SU-DHL-6 (cell line): ENCODE results near the gene ARHGAP4.

Source experiments
- H2AFZ ChIP-seq: fragments of 200-600 bp; sonication (generic); 2 replicates; pipeline ENCODE4 v1.6.1; 2014; ENCODE audit warnings: low read depth, mild to moderate bottlenecking, moderate library complexity, mixed read lengths, antibody characterized with exemption, low read length; ENCODE audit not compliant: severe bottlenecking
- H3F3A ChIP-seq: fragments of 200-600 bp; shearing (Covaris generic); 2 replicates; pipeline ENCODE4 v1.6.0; 2016; ENCODE audit warnings: antibody characterized with exemption, mild to moderate bottlenecking; ENCODE audit not compliant: insufficient read depth
- H3K27ac ChIP-seq: fragments of 200-600 bp; sonication (generic); 2 replicates; pipeline ENCODE4 v1.5.1; 2016; ENCODE audit warnings: low read depth, mild to moderate bottlenecking, low read length, moderate library complexity, mixed read lengths
- H3K27me3 ChIP-seq: fragments of 200-600 bp; sonication (generic), shearing (Covaris generic); 2 replicates; pipeline ENCODE4 v1.6.0; 2014; ENCODE audit warnings: mild to moderate bottlenecking, low read length
- H3K36me3 ChIP-seq: fragments of 200-600 bp; sonication (generic); 2 replicates; pipeline ENCODE4 v1.6.1; 2014; ENCODE audit warnings: mild to moderate bottlenecking, low read length, mixed read lengths
- H3K4me2 ChIP-seq: fragments of 300-600, 200-600 bp; shearing (Covaris generic), sonication (generic); 2 replicates; pipeline ENCODE4 v1.6.0; 2014; ENCODE audit warnings: low read length, low read depth, mild to moderate bottlenecking; ENCODE audit not compliant: poor library complexity, severe bottlenecking
- H3K4me3 ChIP-seq: fragments of 200-600 bp; sonication (generic); 2 replicates; pipeline ENCODE4 v1.5.1; 2014; ENCODE audit warnings: antibody characterized with exemption, low read length, mild to moderate bottlenecking, mixed read lengths; ENCODE audit not compliant: insufficient read depth, poor library complexity, severe bottlenecking
- H3K79me2 ChIP-seq: fragments of 200-600 bp; sonication (generic); 2 replicates; pipeline ENCODE4 v1.6.1; 2014; ENCODE audit warnings: mild to moderate bottlenecking, low read length, moderate library complexity; ENCODE audit not compliant: insufficient read depth
- H3K9ac ChIP-seq: fragments of 200-600 bp; sonication (generic); 2 replicates; pipeline ENCODE4 v1.7.0; 2014; ENCODE audit warnings: mild to moderate bottlenecking, low read length
- H3K9me2 ChIP-seq: fragments of 200-600 bp; sonication (generic); replicated peaks from 2 replicates; pipeline ENCODE4 v1.6.1; 2014; ENCODE audit warnings: low read length; ENCODE audit not compliant: insufficient read depth
- H3K9me3 ChIP-seq: fragments of 200-600 bp; sonication (generic); 2 replicates; pipeline ENCODE4 v1.6.1; 2014; ENCODE audit warnings: low read length, mixed read lengths; ENCODE audit not compliant: insufficient read depth
- H4K20me1 ChIP-seq: fragments of 200-600 bp; sonication (generic); 2 replicates; pipeline ENCODE4 v1.6.1; 2014; ENCODE audit warnings: low read depth, mild to moderate bottlenecking, antibody characterized with exemption, low read length, moderate library complexity, mixed read lengths
- EZH2phosphoT487 ChIP-seq: fragments of 200-600 bp; sonication (generic), shearing (Covaris generic); conservative IDR thresholded peaks from 2 replicates; pipeline ENCODE4 v1.6.1; 2018; ENCODE audit warnings: mild to moderate bottlenecking, antibody characterized with exemption, low read length, moderate library complexity, mixed read lengths
- TF ChIP-seq, protein P1 (sequence below): fragments of 200-600 bp; sonication (generic); IDR thresholded peaks from one replicate; pipeline ENCODE4 v1.5.1; 2017; ENCODE audit warnings: antibody characterized with exemption, mild to moderate bottlenecking, low read length, moderate library complexity; ENCODE audit not compliant: insufficient read depth, poor library complexity, severe bottlenecking

ARHGAP4 gene

DNA sequence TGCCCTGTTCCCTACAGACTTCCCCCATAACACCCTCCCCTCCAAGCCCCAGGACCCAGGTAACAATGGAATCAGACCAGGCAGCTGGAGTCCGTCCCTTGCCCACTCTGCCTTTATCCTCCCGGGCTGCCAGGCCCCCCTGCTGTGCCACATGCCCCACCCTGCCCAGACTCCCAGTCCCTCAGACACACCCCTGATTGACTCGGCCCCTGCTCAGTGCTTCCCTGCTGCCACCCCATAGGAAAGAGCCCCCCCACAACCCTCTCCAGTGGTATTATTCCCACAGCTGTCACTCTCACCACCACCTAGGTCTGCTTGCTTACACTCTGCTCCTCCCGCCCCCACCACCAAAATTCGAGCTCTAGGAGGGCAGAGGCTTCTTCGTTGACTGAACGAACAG is 13.5 kb upstream of the ARHGAP4 start:
- Histone ChIP-seq H3K4me2 (no peak overlapping the region), H3K79me2 (peaks cover under 1% of the 10 kb centered on the region; the same call in 1 of the 2 replicates), H4K20me1 (no peaks in the 10 kb centered on the region), H3K9me2 (no peaks in the 10 kb centered on the region), H3K36me3 (no peaks in the 10 kb centered on the region), H3K4me3 (no peak overlapping the region), H3K27ac (no peak overlapping the region), H3F3A (0 out of 2 replicates have a peak, but pooled peaks cover 5% of the 10 kb centered on the region), H2AFZ (no peak overlapping the region), H3K27me3 (no peaks in the 10 kb centered on the region), H3K9ac (no peak overlapping the region), H3K9me3 (no peaks in the 10 kb centered on the region)
- TF ChIP-seq EZH2phosphoT487: no peak
- TF ChIP-seq, protein P1, sequence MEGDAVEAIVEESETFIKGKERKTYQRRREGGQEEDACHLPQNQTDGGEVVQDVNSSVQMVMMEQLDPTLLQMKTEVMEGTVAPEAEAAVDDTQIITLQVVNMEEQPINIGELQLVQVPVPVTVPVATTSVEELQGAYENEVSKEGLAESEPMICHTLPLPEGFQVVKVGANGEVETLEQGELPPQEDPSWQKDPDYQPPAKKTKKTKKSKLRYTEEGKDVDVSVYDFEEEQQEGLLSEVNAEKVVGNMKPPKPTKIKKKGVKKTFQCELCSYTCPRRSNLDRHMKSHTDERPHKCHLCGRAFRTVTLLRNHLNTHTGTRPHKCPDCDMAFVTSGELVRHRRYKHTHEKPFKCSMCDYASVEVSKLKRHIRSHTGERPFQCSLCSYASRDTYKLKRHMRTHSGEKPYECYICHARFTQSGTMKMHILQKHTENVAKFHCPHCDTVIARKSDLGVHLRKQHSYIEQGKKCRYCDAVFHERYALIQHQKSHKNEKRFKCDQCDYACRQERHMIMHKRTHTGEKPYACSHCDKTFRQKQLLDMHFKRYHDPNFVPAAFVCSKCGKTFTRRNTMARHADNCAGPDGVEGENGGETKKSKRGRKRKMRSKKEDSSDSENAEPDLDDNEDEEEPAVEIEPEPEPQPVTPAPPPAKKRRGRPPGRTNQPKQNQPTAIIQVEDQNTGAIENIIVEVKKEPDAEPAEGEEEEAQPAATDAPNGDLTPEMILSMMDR: no peak

DNA sequence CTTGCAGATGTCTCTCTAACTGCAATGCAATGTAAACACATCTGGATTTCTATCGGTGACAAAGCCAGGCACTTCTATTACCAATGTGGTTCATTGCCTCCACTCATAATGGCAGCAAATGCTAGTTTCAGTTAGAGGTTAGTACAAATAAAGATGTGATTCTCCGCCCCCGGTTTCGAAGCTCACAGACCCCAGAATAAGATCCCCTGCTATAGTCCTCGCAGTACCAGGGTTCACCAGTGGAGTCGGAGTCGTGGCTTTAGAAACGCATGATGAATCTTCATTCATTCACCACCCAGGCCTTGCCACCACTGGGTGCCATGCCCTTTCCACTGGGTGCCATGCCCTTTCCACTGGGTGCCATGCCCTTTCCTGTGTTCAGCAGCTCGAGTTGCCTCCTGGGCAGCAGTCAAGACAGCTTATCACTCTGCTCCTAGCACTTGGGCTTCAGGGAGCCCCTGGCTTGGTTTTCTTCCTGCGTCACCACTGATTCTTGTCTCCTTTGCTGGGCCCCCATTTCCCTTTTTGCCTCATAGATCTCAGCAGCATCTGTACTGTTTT is 12.2 kb upstream of the ARHGAP4 start:
- no peak overlapping the region for H2AFZ ChIP-seq
- H3K79me2 ChIP-seq: peaks cover 13% of the 10 kb centered on the region
- no peak overlapping the region for H3K9ac ChIP-seq
- H3F3A ChIP-seq: 0 out of 2 replicates have a peak, but pooled peaks cover 5% of the 10 kb centered on the region
- H3K27ac ChIP-seq: no peak overlapping the region
- H3K4me2 ChIP-seq: no peak overlapping the region
- no peaks in the 10 kb centered on the region for H3K9me2 ChIP-seq
- no peaks in the 10 kb centered on the region for H3K9me3 ChIP-seq
- no peaks in the 10 kb centered on the region for H4K20me1 ChIP-seq
- no peaks in the 10 kb centered on the region for H3K27me3 ChIP-seq
- no peak for TF ChIP-seq EZH2phosphoT487
- TF ChIP-seq, protein P1: no peak
- no peaks in the 10 kb centered on the region for H3K36me3 ChIP-seq
- H3K4me3 ChIP-seq: no peak overlapping the region

DNA sequence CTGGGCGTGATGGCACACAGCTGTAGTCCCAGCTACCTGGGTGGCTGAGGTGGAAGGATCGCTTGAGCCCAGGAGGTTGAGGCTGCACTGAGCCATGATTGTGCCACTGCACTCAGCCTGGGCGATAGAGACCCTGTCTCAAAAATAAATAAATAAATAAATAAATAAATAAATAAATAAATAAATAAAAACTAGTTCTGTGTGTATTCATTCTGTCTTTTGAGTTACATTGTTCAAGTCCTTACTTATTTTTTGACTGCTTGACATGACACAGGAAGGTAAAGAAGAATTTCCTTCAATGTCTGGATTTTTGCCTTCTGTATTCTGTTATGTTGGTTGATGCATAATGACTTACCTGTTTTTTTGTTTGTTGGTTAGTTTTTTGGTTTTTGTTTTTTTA is 11.0 kb upstream of the ARHGAP4 start:
- Histone ChIP-seq H4K20me1 (no peaks in the 10 kb centered on the region), H3K9me2 (no peaks in the 10 kb centered on the region), H2AFZ (no peak overlapping the region), H3K9ac (no peak overlapping the region), H3K27me3 (no peaks in the 10 kb centered on the region), H3K27ac (no peak overlapping the region), H3K4me3 (no peak overlapping the region), H3K36me3 (no peaks in the 10 kb centered on the region), H3K4me2 (no peak overlapping the region), H3K79me2 (peaks cover 19% of the 10 kb centered on the region), H3F3A (0 out of 2 replicates have a peak, but pooled peaks cover 5% of the 10 kb centered on the region), H3K9me3 (no peaks in the 10 kb centered on the region)
- TF ChIP-seq, protein P1: no peak
- TF ChIP-seq EZH2phosphoT487: no peak
